GM12891 (cell line): Measurements from ENCODE around the gene ELFN2.

ENCODE experiments used
- POLR2A ChIP-seq: IDR thresholded peaks from 2 replicates; pipeline ENCODE4 v1.6.1; 2011; ENCODE audit warnings: low read depth, low read length, control low read depth
- POLR2AphosphoS5 ChIP-seq: IDR thresholded peaks from 2 replicates; pipeline ENCODE4 v1.6.1; 2011; ENCODE audit warnings: low read depth, low read length, control low read depth

DNA sequence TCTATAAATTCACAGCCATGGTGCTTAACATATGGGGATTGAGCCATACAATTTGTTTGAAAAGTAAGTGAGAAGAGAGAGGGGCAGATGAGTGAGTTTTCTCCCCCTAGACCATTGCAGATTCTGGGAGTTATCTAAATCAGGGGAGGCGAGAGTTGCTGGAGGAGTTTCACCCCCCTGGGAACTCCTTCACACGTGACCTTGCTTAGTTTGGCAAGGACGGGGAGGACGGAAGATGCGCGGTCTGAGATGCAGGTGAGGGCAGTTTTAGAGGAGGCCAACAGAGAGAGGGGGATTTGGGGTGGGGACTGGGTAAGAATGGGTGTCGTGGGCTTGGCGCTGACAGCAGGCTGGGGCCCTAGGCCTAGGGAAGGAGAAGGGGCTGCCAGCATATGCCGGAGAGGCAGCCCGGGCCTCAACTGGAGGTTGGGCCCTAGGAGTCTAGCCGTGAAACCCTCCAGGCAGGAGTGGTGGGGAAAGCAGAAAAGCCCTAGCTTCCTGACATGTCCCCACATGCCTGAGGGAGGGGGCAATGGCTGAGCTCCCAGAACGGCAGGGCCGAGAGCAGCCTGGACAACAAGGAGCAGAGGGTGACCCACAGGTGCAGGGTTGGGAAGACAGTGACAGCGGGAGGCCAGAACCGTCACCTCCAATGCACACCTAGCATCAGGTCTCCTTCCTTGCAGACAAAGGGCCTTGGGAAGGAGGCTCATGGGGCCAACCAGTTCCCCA lies 63.9 kb downstream of the ELFN2 start:
- TF ChIP-seq POLR2AphosphoS5 (no peak), POLR2A (no peak)
